Measurements from ENCODE around the gene CYP46A1.

DNA sequence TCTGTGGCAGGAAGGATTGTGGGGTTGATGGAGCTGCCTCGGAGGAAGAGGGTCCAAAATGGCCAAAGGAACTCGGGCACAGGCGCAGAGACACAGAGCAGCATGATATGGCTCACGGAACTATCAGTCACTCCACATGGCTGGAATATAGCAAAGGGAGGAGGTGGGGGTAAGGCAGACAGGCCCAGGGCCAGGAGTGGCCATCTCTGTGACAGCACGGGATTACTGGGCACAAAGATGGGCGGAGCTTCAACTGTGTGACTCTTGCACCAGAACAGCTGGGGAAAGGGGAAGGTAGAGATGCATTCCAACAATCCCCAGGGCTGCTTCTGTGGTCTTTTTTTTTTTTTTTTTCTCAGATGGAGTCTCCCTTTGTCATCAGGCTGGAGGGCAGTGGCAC, 84.3 kb downstream of the CYP46A1 start:
- TF ChIP-seq GABPA (IDR thresholded peaks at IDR 0.05; ENCODE audit: low read depth) = no peak
- TF ChIP-seq, protein P1, sequence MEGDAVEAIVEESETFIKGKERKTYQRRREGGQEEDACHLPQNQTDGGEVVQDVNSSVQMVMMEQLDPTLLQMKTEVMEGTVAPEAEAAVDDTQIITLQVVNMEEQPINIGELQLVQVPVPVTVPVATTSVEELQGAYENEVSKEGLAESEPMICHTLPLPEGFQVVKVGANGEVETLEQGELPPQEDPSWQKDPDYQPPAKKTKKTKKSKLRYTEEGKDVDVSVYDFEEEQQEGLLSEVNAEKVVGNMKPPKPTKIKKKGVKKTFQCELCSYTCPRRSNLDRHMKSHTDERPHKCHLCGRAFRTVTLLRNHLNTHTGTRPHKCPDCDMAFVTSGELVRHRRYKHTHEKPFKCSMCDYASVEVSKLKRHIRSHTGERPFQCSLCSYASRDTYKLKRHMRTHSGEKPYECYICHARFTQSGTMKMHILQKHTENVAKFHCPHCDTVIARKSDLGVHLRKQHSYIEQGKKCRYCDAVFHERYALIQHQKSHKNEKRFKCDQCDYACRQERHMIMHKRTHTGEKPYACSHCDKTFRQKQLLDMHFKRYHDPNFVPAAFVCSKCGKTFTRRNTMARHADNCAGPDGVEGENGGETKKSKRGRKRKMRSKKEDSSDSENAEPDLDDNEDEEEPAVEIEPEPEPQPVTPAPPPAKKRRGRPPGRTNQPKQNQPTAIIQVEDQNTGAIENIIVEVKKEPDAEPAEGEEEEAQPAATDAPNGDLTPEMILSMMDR (IDR thresholded peaks at IDR 0.05; ENCODE audit: insufficient read depth, low read length) = no peak
- TF ChIP-seq, protein P2, sequence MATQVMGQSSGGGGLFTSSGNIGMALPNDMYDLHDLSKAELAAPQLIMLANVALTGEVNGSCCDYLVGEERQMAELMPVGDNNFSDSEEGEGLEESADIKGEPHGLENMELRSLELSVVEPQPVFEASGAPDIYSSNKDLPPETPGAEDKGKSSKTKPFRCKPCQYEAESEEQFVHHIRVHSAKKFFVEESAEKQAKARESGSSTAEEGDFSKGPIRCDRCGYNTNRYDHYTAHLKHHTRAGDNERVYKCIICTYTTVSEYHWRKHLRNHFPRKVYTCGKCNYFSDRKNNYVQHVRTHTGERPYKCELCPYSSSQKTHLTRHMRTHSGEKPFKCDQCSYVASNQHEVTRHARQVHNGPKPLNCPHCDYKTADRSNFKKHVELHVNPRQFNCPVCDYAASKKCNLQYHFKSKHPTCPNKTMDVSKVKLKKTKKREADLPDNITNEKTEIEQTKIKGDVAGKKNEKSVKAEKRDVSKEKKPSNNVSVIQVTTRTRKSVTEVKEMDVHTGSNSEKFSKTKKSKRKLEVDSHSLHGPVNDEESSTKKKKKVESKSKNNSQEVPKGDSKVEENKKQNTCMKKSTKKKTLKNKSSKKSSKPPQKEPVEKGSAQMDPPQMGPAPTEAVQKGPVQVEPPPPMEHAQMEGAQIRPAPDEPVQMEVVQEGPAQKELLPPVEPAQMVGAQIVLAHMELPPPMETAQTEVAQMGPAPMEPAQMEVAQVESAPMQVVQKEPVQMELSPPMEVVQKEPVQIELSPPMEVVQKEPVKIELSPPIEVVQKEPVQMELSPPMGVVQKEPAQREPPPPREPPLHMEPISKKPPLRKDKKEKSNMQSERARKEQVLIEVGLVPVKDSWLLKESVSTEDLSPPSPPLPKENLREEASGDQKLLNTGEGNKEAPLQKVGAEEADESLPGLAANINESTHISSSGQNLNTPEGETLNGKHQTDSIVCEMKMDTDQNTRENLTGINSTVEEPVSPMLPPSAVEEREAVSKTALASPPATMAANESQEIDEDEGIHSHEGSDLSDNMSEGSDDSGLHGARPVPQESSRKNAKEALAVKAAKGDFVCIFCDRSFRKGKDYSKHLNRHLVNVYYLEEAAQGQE (IDR thresholded peaks at IDR 0.05; ENCODE audit: insufficient replicate concordance, low read depth) = no peak
